IMR-90 (cell line): ENCODE results near the gene WDR49. TPM values are rescaled to one million over a fixed set of nuclear protein-coding genes. Genes with fewer than 3 reads are reported as not detected.

Source experiments
- ATAC-seq: fragments of 200-7000 bp; cut with Tn5 transposase; 2 replicates; pipeline ENCODE4 v1.9.1; 2020; ENCODE audit warnings: low read depth, mild to moderate bottlenecking, moderate library complexity
- BruUV-seq: library from RNA; stranded (reverse); fragments of 400-500 nt; replicated peaks from 2 replicates; lab custom pipeline; 2021; lab: Mats Ljungman, UMichigan
- CTCF ChIA-PET: fragments of 300-600 bp; formaldehyde crosslinking; extraction: SDS; loops from one replicate; lab custom pipeline; 2021; ENCODE audit warnings: antibody characterized with exemption; lab: Yijun Ruan, JAX
- POLR2A ChIA-PET: fragments of 300-600 bp; sonication (Branson Sonifier 250); formaldehyde crosslinking; loops from one replicate; lab custom pipeline; 2022; ENCODE audit warnings: antibody characterized with exemption; ENCODE audit not compliant: unreplicated experiment; lab: Charles Lee
- DNase-seq: peaks from one replicate; pipeline ENCODE4 v3.0.0; 2013
- H2AFZ ChIP-seq: replicated peaks from 2 replicates; pipeline ENCODE3; 2013; ENCODE audit warnings: low read length, mild to moderate bottlenecking; ENCODE audit not compliant: poor library complexity
- H2AK5ac ChIP-seq: 2 replicates; pipeline ENCODE4 v1.6.1; 2013; ENCODE audit warnings: low read depth, low read length, inconsistent platforms
- H2AK9ac ChIP-seq: replicated peaks from 2 replicates; pipeline ENCODE3; 2013; ENCODE audit warnings: mild to moderate bottlenecking, low read depth, low read length, moderate library complexity; ENCODE audit not compliant: poor library complexity
- H2BK120ac ChIP-seq: 2 replicates; pipeline ENCODE4 v1.6.1; 2013; ENCODE audit warnings: low read depth, low read length, inconsistent platforms
- H2BK15ac ChIP-seq: 3 replicates; pipeline ENCODE4 v1.6.1; 2013; ENCODE audit warnings: low read depth, low read length, inconsistent platforms
- H2BK20ac ChIP-seq: 2 replicates; pipeline ENCODE4 v1.6.1; 2013; ENCODE audit warnings: low read depth, mild to moderate bottlenecking, inconsistent platforms, low read length, moderate library complexity
- H2BK5ac ChIP-seq: 2 replicates; pipeline ENCODE4 v1.6.1; 2013; ENCODE audit warnings: mild to moderate bottlenecking, low read depth, low read length, inconsistent platforms; ENCODE audit not compliant: poor library complexity, severe bottlenecking
- H3K14ac ChIP-seq: replicated peaks from 2 replicates; pipeline ENCODE4 v1.6.1; 2013; ENCODE audit warnings: low read depth, low read length, inconsistent platforms
- H3K18ac ChIP-seq: 2 replicates; pipeline ENCODE4 v1.6.1; 2013; ENCODE audit warnings: low read depth, low read length, control low read depth
- H3K23ac ChIP-seq: 2 replicates; pipeline ENCODE4 v1.6.1; 2013; ENCODE audit warnings: low read depth, low read length, inconsistent platforms
- H3K27ac ChIP-seq: 2 replicates; pipeline ENCODE4 v1.5.1; 2013; ENCODE audit warnings: mild to moderate bottlenecking, control low read depth, low read length; ENCODE audit not compliant: insufficient read depth
- H3K27me3 ChIP-seq: 2 replicates; pipeline ENCODE4 v1.6.1; 2013; ENCODE audit warnings: low read length; ENCODE audit not compliant: control insufficient read depth, insufficient read depth
- H3K36me3 ChIP-seq: 2 replicates; pipeline ENCODE4 v1.6.1; 2013; ENCODE audit warnings: low read length, mixed read lengths; ENCODE audit not compliant: control insufficient read depth, insufficient read depth
- H3K4ac ChIP-seq: 2 replicates; pipeline ENCODE4 v1.6.1; 2013; ENCODE audit warnings: low read depth, low read length, inconsistent platforms
- H3K4me1 ChIP-seq: 2 replicates; pipeline ENCODE4 v1.6.1; 2013; ENCODE audit warnings: low read length, mixed read lengths; ENCODE audit not compliant: control insufficient read depth, insufficient read depth
- H3K4me2 ChIP-seq: 2 replicates; pipeline ENCODE4 v1.6.1; 2013; ENCODE audit warnings: low read depth, mild to moderate bottlenecking, control low read depth, low read length, moderate library complexity
- H3K4me3 ChIP-seq: 2 replicates; pipeline ENCODE4 v1.5.1; 2013; ENCODE audit warnings: low read depth, mild to moderate bottlenecking, control low read depth, low read length, moderate library complexity; ENCODE audit not compliant: insufficient read depth
- H3K56ac ChIP-seq: 2 replicates; pipeline ENCODE4 v1.6.1; 2013; ENCODE audit warnings: low read length, inconsistent platforms; ENCODE audit not compliant: insufficient read depth; ENCODE audit errors: extremely low read depth
- H3K79me1 ChIP-seq, 2 experiments: 2 replicates each; pipeline ENCODE4 v1.6.1; 2013; ENCODE audit warnings: low read length in 2 of 2, inconsistent platforms in 1 of 2, low read depth in 1 of 2
- H3K9ac ChIP-seq: 2 replicates; pipeline ENCODE4 v1.6.1; 2013; ENCODE audit warnings: low read depth, low read length, control low read depth
- H3K9me1 ChIP-seq: 2 replicates; pipeline ENCODE4 v1.6.1; 2013; ENCODE audit warnings: low read length, inconsistent platforms; ENCODE audit not compliant: insufficient read depth
- H3K9me3 ChIP-seq: 2 replicates; pipeline ENCODE4 v1.6.1; 2013; ENCODE audit warnings: low read length; ENCODE audit not compliant: control insufficient read depth, insufficient read depth
- H4K20me1 ChIP-seq: 2 replicates; pipeline ENCODE4 v1.6.1; 2013; ENCODE audit warnings: low read length, inconsistent platforms; ENCODE audit not compliant: insufficient read depth
- H4K5ac ChIP-seq: 2 replicates; pipeline ENCODE4 v1.6.1; 2013; ENCODE audit warnings: mild to moderate bottlenecking, low read depth, low read length, control low read depth
- H4K8ac ChIP-seq, 2 experiments: 2 replicates each; pipeline ENCODE4 v1.6.1; 2013; ENCODE audit warnings: low read depth in 2 of 2, low read length in 2 of 2, control low read depth in 1 of 2, inconsistent platforms in 1 of 2
- H4K91ac ChIP-seq: 2 replicates; pipeline ENCODE4 v1.6.1; 2013; ENCODE audit warnings: low read depth, low read length, inconsistent platforms; ENCODE audit not compliant: insufficient read depth
- BHLHE40 ChIP-seq: fragments of 150-350 bp; IDR thresholded peaks from 2 replicates; pipeline ENCODE4 v1.6.1; 2016; ENCODE audit warnings: mild to moderate bottlenecking, low read depth, low read length
- CEBPB ChIP-seq: IDR thresholded peaks from 2 replicates; pipeline ENCODE4 v1.6.1; 2012; ENCODE audit warnings: low read depth, low read length, improper control_type of control experiment
- CHD1 ChIP-seq: IDR thresholded peaks from 2 replicates; pipeline ENCODE4 v1.6.1; 2012; ENCODE audit warnings: low read depth, low read length, improper control_type of control experiment
- FOS ChIP-seq: fragments of 150-350 bp; IDR thresholded peaks from 2 replicates; pipeline ENCODE4 v1.6.1; 2016; ENCODE audit warnings: low read depth, low read length
- MAFK ChIP-seq: IDR thresholded peaks from 2 replicates; pipeline ENCODE4 v1.6.1; 2012; ENCODE audit warnings: low read depth, low read length, improper control_type of control experiment
- MAZ ChIP-seq: IDR thresholded peaks from 2 replicates; pipeline ENCODE4 v1.6.1; 2012; ENCODE audit warnings: low read depth, mild to moderate bottlenecking, low read length, improper control_type of control experiment, moderate library complexity, borderline replicate concordance
- MXI1 ChIP-seq: IDR thresholded peaks from 2 replicates; pipeline ENCODE4 v1.6.1; 2012; ENCODE audit warnings: low read depth, mild to moderate bottlenecking, low read length, moderate library complexity, borderline replicate concordance
- NFE2L2 ChIP-seq: fragments of 150-350 bp; IDR thresholded peaks from 2 replicates; pipeline ENCODE4 v1.6.1; 2016; ENCODE audit warnings: low read depth, mild to moderate bottlenecking, low read length
- RAD21 ChIP-seq: IDR thresholded peaks from 2 replicates; pipeline ENCODE4 v1.6.1; 2012; ENCODE audit warnings: low read length, improper control_type of control experiment
- RCOR1 ChIP-seq: IDR thresholded peaks from 2 replicates; pipeline ENCODE4 v1.6.1; 2012; ENCODE audit warnings: mild to moderate bottlenecking, low read length, improper control_type of control experiment; ENCODE audit not compliant: insufficient replicate concordance
- RFX5 ChIP-seq: IDR thresholded peaks from 2 replicates; pipeline ENCODE4 v1.8.0; 2012; ENCODE audit warnings: low read depth, mild to moderate bottlenecking, low read length, moderate library complexity
- WGBS, 2 experiments: methylation state at CpG; one replicate each; pipeline versions ENCODE4 v1.1.5 to v1.1.7; 2013; ENCODE audit warnings: missing lambda C conversion rate in 2 of 2; ENCODE audit not compliant: insufficient read length in 1 of 2; ENCODE audit errors: extremely low coverage in 2 of 2; 5-methylcytosine and 5-hydroxymethylcytosine counted together
- dilution Hi-C: fragments of 300-500 bp; cut with HindIII; formaldehyde crosslinking; loops from one replicate; pipeline ENCODE4 v1.14.3; 2018; ENCODE audit warnings: low sequenced_read_pairs; ENCODE audit not compliant: unreplicated experiment
- in situ Hi-C: fragments of 300-500 bp; cut with MboI; formaldehyde crosslinking; loops from 3 replicates; pipeline ENCODE4 v1.14.3; 2019; ENCODE audit warnings: low sequenced_read_pairs, inconsistent platforms, mixed read lengths
- intact Hi-C: fragments of 100-400 bp; cut with micrococcal nuclease; formaldehyde crosslinking; loops from 2 replicates; pipeline ENCODE4 v1.10.0; 2022
- polyA plus RNA-seq, 3 experiments: library from polyadenylated mRNA; depleted of rRNA; stranded (reverse); fragments of >200 nt; gene quantifications; 2 replicates each; pipeline ENCODE4 v1.2.3, GENCODE V29; 2012; ENCODE audit warnings: low replicate concordance in 1 of 3
- total RNA-seq: library from RNA; depleted of rRNA; stranded (reverse); fragments of >200 nt; gene quantifications from 2 replicates; pipeline ENCODE4 v1.2.3, GENCODE V29; 2012
- TF ChIP-seq, protein P1 (sequence below): conservative IDR thresholded peaks from 2 replicates; pipeline ENCODE4 v1.5.1; 2012; ENCODE audit warnings: mild to moderate bottlenecking, low read depth, low read length, improper control_type of control experiment
- TF ChIP-seq, protein P2 (sequence below): fragments of 150-350 bp; IDR thresholded peaks from 2 replicates; pipeline ENCODE4 v1.6.1; 2017; ENCODE audit warnings: mild to moderate bottlenecking, antibody characterized with exemption, low read length, low read depth
- TF ChIP-seq, protein P3 (sequence below): fragments of 150-350 bp; IDR thresholded peaks from 2 replicates; pipeline ENCODE4 v1.6.1; 2016; ENCODE audit warnings: low read depth, mild to moderate bottlenecking, low read length, moderate library complexity, borderline replicate concordance

WDR49 gene
- total and polyA plus RNA-seq, 2 of the 4 experiments (the other 2 are of a cell fraction) = not detected

DNA sequence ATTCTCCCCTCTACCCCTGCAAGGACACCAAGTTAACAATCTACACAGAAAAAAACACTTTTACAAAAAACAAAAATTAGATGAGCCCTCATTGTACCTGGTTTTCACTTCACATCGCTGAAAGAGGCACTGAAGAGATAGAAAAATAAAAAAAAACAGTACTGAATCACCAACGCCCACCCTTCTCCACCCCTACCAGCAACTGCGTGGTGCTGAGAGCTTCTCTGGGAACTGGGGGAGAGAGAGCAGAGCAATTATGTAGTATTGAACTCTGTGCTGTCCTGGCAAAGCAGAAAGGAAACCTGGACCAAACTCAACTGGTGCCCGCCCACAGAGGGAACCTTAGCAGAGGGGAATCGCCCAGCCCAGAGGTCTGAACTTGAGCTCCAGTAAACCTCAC, 44.6 kb downstream of the WDR49 start:
- Histone ChIP-seq H3K79me1 (no peaks in the 10 kb centered on the region), H3K23ac (no peak overlapping the region), H3K9me3 (peaks cover 3% of the 10 kb centered on the region), H2AFZ (no peak overlapping the region), H4K20me1 (no peaks in the 10 kb centered on the region), H3K27me3 (no peaks in the 10 kb centered on the region), H2BK15ac (no peak overlapping the region), H3K36me3 (no peaks in the 10 kb centered on the region), H3K4ac (no peak overlapping the region), H3K56ac (no peak overlapping the region), H2BK5ac (no peak overlapping the region), H3K9me1 (no peaks in the 10 kb centered on the region), H2AK5ac (no peak overlapping the region), H3K18ac (no peak overlapping the region), H3K4me3 (no peak overlapping the region), H3K14ac (no peak overlapping the region), H4K8ac (no peak overlapping the region), H2BK20ac (no peak overlapping the region), H3K27ac (no peak overlapping the region), H4K91ac (no peak overlapping the region), H3K9ac (no peak overlapping the region), H3K4me2 (no peak overlapping the region), H4K5ac (no peak overlapping the region), H2AK9ac (no peak overlapping the region), H3K4me1 (no peaks in the 10 kb centered on the region), H2BK120ac (no peak overlapping the region)
- DNase-seq (no peak), ATAC-seq (no peak)
- dilution Hi-C loops = no loop called here
- in situ Hi-C loops = no loop called here
- ChIA-PET POLR2A (no interaction called here), CTCF (no interaction called here)
- no TSS peak for BruUV-seq
- no peak for TF ChIP-seq MAFK
- no peak for TF ChIP-seq RAD21
- TF ChIP-seq RCOR1 = no peak
- TF ChIP-seq BHLHE40 = no peak
- no peak for TF ChIP-seq FOS
- TF ChIP-seq MXI1 = no peak
- TF ChIP-seq MAZ = no peak
- no peak for TF ChIP-seq RFX5
- TF ChIP-seq, protein P1, sequence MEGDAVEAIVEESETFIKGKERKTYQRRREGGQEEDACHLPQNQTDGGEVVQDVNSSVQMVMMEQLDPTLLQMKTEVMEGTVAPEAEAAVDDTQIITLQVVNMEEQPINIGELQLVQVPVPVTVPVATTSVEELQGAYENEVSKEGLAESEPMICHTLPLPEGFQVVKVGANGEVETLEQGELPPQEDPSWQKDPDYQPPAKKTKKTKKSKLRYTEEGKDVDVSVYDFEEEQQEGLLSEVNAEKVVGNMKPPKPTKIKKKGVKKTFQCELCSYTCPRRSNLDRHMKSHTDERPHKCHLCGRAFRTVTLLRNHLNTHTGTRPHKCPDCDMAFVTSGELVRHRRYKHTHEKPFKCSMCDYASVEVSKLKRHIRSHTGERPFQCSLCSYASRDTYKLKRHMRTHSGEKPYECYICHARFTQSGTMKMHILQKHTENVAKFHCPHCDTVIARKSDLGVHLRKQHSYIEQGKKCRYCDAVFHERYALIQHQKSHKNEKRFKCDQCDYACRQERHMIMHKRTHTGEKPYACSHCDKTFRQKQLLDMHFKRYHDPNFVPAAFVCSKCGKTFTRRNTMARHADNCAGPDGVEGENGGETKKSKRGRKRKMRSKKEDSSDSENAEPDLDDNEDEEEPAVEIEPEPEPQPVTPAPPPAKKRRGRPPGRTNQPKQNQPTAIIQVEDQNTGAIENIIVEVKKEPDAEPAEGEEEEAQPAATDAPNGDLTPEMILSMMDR = no peak
- TF ChIP-seq, protein P2, sequence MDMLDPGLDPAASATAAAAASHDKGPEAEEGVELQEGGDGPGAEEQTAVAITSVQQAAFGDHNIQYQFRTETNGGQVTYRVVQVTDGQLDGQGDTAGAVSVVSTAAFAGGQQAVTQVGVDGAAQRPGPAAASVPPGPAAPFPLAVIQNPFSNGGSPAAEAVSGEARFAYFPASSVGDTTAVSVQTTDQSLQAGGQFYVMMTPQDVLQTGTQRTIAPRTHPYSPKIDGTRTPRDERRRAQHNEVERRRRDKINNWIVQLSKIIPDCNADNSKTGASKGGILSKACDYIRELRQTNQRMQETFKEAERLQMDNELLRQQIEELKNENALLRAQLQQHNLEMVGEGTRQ = no peak
- TF ChIP-seq, protein P3, sequence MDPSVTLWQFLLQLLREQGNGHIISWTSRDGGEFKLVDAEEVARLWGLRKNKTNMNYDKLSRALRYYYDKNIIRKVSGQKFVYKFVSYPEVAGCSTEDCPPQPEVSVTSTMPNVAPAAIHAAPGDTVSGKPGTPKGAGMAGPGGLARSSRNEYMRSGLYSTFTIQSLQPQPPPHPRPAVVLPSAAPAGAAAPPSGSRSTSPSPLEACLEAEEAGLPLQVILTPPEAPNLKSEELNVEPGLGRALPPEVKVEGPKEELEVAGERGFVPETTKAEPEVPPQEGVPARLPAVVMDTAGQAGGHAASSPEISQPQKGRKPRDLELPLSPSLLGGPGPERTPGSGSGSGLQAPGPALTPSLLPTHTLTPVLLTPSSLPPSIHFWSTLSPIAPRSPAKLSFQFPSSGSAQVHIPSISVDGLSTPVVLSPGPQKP = no peak
- no peak for TF ChIP-seq NFE2L2
- TF ChIP-seq CEBPB = no peak
- TF ChIP-seq CHD1 = no peak
- WGBS, 2 experiments = no CpG with 5 or more reads among the region's 5 CpGs
- intact Hi-C loops = no loop called here
